Subcutaneous adipose tissue (tissue), 4 donors: ENCODE measurements around the gene SCNN1G. TPM values are rescaled to one million over a fixed set of nuclear protein-coding genes. Genes with fewer than 3 reads are reported as not detected.

Experiments used
- total RNA-seq, 4 donors: library from RNA; depleted of rRNA; stranded (reverse); fragments of >200 nt; gene quantifications; one replicate each; pipeline ENCODE4 v1.1.0, GENCODE V29; 2016
- TF ChIP-seq, protein P1 (sequence below): fragments of 450-650 bp; IDR thresholded peaks from one replicate; pipeline ENCODE4 v1.5.1; 2016; ENCODE audit warnings: low read depth, mild to moderate bottlenecking, control low read depth, antibody characterized with exemption, moderate library complexity

The SCNN1G gene
- total RNA-seq, 4 donors from 2014 or later, result 0.22 TPM; not detected in 3

DNA sequence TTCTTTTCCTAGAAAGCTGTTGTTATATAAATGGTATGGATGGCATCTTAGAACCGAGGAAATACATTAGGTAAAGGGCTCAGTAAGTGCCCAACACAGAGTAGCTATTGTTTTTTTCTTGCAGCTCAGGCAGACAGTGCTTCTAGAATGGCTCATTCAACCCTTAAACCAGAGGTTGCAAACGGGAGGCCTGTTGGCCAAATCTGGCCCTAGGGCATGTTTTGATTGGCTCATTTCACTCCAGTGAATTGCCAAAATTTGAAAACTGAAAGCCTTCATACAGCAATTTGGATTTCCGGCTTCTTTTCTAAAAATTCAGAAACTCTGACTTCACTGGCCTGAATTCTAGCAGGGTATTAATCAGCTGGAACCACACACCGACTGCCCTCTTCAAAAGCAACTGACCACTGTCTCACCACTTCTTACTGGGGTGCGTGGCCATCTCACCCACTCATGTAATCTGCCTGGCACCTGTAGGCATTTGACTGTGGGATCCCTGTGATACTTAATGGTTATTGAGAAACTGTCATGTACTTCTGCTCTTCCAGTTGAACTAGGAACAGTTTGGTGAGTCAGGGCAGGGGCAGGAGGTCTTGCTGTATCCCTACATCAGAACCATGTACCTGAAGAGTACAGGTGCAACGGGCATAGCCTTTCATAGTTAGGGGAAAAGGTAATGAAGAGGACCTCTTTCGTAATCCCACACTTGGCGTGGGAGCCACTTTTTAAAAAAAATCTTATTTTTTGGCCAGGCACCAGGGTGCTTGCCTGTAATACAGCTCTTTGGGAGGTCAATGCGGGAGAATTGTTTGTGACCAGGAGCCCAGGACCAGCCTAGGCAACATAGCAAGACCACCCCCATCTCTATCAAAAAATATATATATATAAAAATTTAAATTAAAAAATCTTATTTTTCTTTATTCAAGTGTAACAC is 66.0 kb downstream of the SCNN1G start:
- TF ChIP-seq, protein P1, sequence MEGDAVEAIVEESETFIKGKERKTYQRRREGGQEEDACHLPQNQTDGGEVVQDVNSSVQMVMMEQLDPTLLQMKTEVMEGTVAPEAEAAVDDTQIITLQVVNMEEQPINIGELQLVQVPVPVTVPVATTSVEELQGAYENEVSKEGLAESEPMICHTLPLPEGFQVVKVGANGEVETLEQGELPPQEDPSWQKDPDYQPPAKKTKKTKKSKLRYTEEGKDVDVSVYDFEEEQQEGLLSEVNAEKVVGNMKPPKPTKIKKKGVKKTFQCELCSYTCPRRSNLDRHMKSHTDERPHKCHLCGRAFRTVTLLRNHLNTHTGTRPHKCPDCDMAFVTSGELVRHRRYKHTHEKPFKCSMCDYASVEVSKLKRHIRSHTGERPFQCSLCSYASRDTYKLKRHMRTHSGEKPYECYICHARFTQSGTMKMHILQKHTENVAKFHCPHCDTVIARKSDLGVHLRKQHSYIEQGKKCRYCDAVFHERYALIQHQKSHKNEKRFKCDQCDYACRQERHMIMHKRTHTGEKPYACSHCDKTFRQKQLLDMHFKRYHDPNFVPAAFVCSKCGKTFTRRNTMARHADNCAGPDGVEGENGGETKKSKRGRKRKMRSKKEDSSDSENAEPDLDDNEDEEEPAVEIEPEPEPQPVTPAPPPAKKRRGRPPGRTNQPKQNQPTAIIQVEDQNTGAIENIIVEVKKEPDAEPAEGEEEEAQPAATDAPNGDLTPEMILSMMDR, result no peak

DNA sequence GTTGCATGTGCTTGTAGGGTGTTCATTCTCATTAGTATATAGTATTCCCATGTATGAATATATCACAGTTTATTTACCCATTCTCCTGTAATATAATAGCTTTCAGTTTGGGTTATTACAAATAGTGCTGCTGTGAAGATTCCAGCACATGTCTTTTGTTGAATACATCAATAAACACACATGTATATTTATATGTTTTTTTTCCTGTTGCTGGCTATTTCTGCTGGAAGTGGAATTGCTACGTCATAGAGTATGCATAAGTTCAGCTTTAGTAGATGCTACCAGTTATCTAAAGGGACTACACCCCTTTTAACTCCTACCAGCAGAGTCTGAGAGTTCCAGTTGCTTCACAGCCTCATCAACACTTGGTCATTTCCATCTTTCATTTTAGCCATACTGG is 67.3 kb downstream of the SCNN1G start:
- TF ChIP-seq, protein P1, result no peak

DNA sequence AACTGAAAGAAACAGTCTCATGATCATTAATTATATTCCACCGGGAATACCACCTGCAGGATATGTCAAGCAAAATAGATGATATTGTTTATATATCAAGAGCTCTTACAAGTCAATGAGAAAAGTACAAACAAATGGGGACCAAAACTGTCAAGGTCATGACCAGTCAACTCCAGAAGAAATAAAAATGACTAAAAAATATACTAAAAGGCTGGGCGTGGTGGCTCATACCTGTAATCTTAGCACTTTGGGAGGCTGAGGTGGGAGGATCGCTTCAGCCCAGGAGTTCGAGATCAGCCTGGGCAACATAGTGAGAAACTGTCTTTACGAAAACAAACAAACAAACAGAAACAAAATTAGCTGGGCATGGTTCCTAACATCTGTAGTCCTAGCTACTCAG is 69.8 kb downstream of the SCNN1G start:
- TF ChIP-seq, protein P1, result no peak

DNA sequence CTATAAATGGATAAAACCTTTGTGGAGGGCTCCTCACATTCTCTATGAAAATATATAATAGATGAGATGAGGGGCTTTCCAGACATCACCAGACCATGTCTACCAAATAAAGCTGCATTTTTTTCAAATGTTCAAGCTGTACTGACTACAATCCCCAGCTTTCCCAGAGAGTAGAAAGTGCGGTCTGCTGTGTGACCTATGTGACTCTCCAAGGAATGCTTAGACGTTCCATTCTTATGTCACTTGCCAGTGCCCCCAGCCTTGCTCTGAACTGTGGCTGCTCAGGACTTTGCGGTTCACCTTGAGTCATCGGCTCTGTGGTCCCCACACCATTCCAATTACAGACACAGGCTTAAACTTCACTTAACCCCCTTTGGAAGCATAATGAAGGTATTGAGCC is 71.8 kb downstream of the SCNN1G start:
- TF ChIP-seq, protein P1, result no peak

DNA sequence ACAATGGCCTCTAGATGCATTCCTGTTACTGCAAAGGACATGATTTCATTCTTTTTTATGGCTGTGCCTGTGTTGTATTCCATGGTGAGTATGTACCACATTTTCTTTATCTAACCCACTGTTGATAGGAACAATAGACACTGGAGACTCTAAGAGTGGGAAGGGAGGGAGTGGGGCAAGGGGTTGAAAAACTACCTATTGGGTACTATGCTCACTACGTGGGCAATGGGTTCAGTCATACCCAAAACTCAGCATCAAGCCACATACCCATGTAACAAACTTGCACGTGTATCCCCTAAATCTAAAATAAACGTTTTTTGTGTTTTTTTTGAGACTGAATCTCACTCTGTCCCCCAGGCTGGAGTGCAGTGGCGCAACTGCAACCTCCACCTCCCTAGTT is 72.5 kb downstream of the SCNN1G start:
- TF ChIP-seq, protein P1, result no peak

DNA sequence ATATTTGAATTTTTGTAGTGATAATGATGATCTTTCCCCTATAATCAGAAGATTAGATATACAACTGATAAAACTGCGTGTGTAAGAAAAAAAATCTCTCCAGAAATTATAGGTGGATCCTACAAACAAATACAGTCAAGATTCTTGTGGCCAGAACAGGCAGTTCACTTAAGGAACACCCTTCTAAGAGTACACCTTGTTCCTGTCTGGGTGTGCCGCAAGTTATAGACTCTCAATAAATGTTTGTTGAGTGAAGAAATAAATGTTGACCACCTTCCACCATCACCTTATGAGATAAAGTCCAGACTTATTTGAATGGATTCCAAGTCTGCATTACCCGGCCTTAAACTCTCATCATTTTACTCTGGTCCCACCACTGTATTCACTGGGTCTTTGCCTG is 73.9 kb downstream of the SCNN1G start:
- TF ChIP-seq, protein P1, result no peak

DNA sequence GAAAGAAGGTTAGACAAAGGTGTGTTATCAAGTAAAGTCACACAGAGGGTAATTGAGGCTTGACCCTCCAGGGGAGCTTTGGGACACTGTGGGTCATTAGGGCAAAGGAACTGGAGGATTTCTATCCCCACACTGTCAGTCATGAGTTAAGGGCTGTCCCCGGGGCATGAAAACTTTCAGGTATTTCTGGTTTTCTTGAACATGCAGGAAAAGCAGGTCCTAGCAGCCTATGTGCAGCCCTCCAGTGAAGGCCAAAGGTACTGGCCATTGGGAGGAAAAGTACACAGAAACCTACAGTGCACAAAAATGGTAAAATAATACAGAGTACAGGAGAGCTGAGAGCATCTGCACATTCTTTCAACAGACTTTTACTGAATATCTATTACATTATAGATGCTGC is 75.1 kb downstream of the SCNN1G start:
- TF ChIP-seq, protein P1, result no peak
